Astrocyte (in vitro differentiated cells and primary cell): ENCODE data around the gene CHCHD3. TPM values are rescaled to one million over a fixed set of nuclear protein-coding genes. Genes with fewer than 3 reads are reported as not detected.

Experiments
- DNase-seq: peaks from one replicate; pipeline ENCODE4 v3.0.0-alpha.2; 2010; ENCODE audit warnings: low read depth
- FAIRE-seq: peaks from 2 replicates; lab custom pipeline; 2011; peaks lifted over from hg19 to GRCh38; lab: Jason Lieb, UNC
- H2AFZ ChIP-seq: 2 replicates; pipeline ENCODE4 v1.6.0; 2012; ENCODE audit warnings: low read depth, low read length, inconsistent platforms
- H3K27ac ChIP-seq: 2 replicates; pipeline ENCODE4 v1.5.1; 2011; ENCODE audit warnings: low read depth, low read length, inconsistent platforms
- H3K27me3 ChIP-seq: 2 replicates; pipeline ENCODE4 v1.6.0; 2011; ENCODE audit warnings: low read length, inconsistent platforms; ENCODE audit not compliant: insufficient read depth
- H3K36me3 ChIP-seq: 2 replicates; pipeline ENCODE4 v1.5.1; 2011; ENCODE audit warnings: low read length, inconsistent platforms; ENCODE audit not compliant: insufficient read depth
- H3K4me1 ChIP-seq: 2 replicates; pipeline ENCODE4 v1.5.1; 2011; ENCODE audit warnings: low read length, inconsistent platforms; ENCODE audit not compliant: insufficient read depth
- H3K4me2 ChIP-seq: 2 replicates; pipeline ENCODE4 v1.6.0; 2012; ENCODE audit warnings: low read length, inconsistent platforms
- H3K4me3 ChIP-seq: 2 replicates; pipeline ENCODE4 v1.5.1; 2011; ENCODE audit warnings: low read depth, mild to moderate bottlenecking, low read length, inconsistent platforms; ENCODE audit not compliant: insufficient read depth
- H3K79me2 ChIP-seq: 2 replicates; pipeline ENCODE4 v1.6.0; 2012; ENCODE audit warnings: mild to moderate bottlenecking, low read length, inconsistent platforms; ENCODE audit not compliant: insufficient read depth
- H3K9ac ChIP-seq: 2 replicates; pipeline ENCODE4 v1.6.0; 2012; ENCODE audit warnings: mild to moderate bottlenecking, low read length, inconsistent platforms
- H3K9me3 ChIP-seq: 2 replicates; pipeline ENCODE4 v1.5.1; 2012; ENCODE audit warnings: low read depth, mild to moderate bottlenecking, low read length, inconsistent platforms; ENCODE audit not compliant: insufficient read depth
- H4K20me1 ChIP-seq: 2 replicates; pipeline ENCODE4 v1.6.0; 2012; ENCODE audit warnings: low read length, inconsistent platforms; ENCODE audit not compliant: insufficient read depth
- H3K27ac Mint-ChIP-seq: one replicate; pipeline ENCODE4 v1.8.0; 2021; ENCODE audit warnings: mild to moderate bottlenecking, mixed read lengths; ENCODE audit not compliant: unreplicated experiment
- H3K27me3 Mint-ChIP-seq: one replicate; pipeline ENCODE4 v1.8.0; 2021; ENCODE audit warnings: low read depth, mixed read lengths; ENCODE audit not compliant: unreplicated experiment
- H3K36me3 Mint-ChIP-seq: one replicate; pipeline ENCODE4 v1.8.0; 2021; ENCODE audit warnings: low read depth, mixed read lengths; ENCODE audit not compliant: unreplicated experiment
- H3K4me1 Mint-ChIP-seq: one replicate; pipeline ENCODE4 v1.8.0; 2021; ENCODE audit warnings: low read depth, mixed read lengths; ENCODE audit not compliant: unreplicated experiment
- H3K4me3 Mint-ChIP-seq: one replicate; pipeline ENCODE4 v1.8.0; 2021; ENCODE audit warnings: mild to moderate bottlenecking, moderate library complexity, mixed read lengths; ENCODE audit not compliant: unreplicated experiment
- H3K9me3 Mint-ChIP-seq: one replicate; pipeline ENCODE4 v1.8.0; 2021; ENCODE audit warnings: mild to moderate bottlenecking, mixed read lengths; ENCODE audit not compliant: unreplicated experiment
- CTCF ChIP-seq: IDR thresholded peaks from 2 replicates; pipeline ENCODE4 v1.5.1; 2011; ENCODE audit warnings: low read depth, mild to moderate bottlenecking, inconsistent platforms, low read length, moderate library complexity; ENCODE audit not compliant: insufficient read depth
- EZH2 ChIP-seq: IDR thresholded peaks from 2 replicates; pipeline ENCODE4 v1.6.1; 2012; ENCODE audit warnings: mild to moderate bottlenecking, low read length, inconsistent platforms; ENCODE audit not compliant: insufficient read depth
- total RNA-seq: library from RNA; stranded (reverse); gene quantifications from 2 replicates; pipeline ENCODE4 v1.2.1, GENCODE V29; 2021

CHCHD3 gene
- total RNA-seq, 1 donor from 2014 or later, result 63.1 TPM

GRCh38 chr7:133108023-133108422 is 26.1 kb upstream of the CHCHD3 start:
- TF ChIP-seq CTCF (no peak), EZH2 (no peak)
- H4K20me1 ChIP-seq, result no peaks in the 10 kb centered on the region
- no peaks in the 10 kb centered on the region for H3K4me1 ChIP-seq
- DNase-seq, result no peak
- H3K36me3 ChIP-seq, result no peaks in the 10 kb centered on the region
- no peak overlapping the region for H2AFZ ChIP-seq
- H3K9me3 Mint-ChIP-seq, result peaks cover 8% of the 10 kb centered on the region
- no peaks in the 10 kb centered on the region for H3K4me1 Mint-ChIP-seq
- H3K9me3 ChIP-seq, result no peaks in the 10 kb centered on the region
- H3K79me2 ChIP-seq, result no peaks in the 10 kb centered on the region
- no peak overlapping the region for H3K27ac ChIP-seq
- H3K9ac ChIP-seq, result no peak overlapping the region
- H3K4me3 Mint-ChIP-seq, result no peak overlapping the region
- H3K27ac Mint-ChIP-seq, result no peak overlapping the region
- H3K27me3 ChIP-seq, result peaks cover 7% of the 10 kb centered on the region
- no peak overlapping the region for H3K4me2 ChIP-seq
- H3K27me3 Mint-ChIP-seq, result peaks cover 3% of the 10 kb centered on the region
- no peak for FAIRE-seq
- H3K36me3 Mint-ChIP-seq, result no peaks in the 10 kb centered on the region
- no peak overlapping the region for H3K4me3 ChIP-seq

DNA sequence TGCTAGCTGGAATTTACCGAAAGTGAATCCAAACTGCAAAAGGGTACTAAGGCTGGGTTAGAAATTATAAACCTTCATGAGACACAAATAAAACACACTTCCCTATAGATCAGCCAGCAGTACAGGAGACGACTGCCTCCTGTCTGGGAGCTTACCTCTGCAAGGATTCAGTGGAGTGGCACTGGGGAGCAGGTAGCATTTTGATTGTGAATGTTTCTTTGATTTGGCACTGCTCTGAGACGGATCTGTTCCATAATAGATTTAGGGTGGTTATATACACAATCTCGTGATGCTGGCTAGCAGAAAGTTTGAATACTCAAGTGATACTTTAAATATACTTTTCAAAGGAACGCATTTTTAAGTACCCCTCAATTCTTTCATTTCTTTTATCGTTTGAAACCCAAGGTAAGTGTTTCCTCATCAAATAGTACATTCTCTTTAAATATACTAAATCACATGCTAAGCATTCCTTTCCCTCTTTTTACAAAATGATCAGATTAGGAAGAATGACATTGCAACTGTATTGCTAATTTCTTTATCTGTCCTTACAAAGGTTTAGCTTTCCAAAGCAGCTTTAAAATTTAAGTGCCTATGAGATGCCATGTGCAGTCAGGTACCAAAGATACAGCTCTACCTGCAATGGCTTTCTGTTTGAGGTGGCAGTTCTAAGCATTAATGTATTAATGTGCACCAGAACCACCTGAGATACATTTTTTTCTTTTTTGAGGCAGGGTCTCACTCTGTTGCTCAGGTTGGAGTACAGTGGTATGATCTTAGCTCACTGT is 20.6 kb upstream of the CHCHD3 start:
- H3K27me3 ChIP-seq, result peaks cover 7% of the 10 kb centered on the region
- no peak overlapping the region for H3K4me3 Mint-ChIP-seq
- H3K9me3 Mint-ChIP-seq, result no peaks in the 10 kb centered on the region
- H3K4me3 ChIP-seq, result no peak overlapping the region
- FAIRE-seq, result no peak
- no peaks in the 10 kb centered on the region for H3K36me3 Mint-ChIP-seq
- H3K27ac Mint-ChIP-seq, result no peak overlapping the region
- H3K4me2 ChIP-seq, result no peak overlapping the region
- no peaks in the 10 kb centered on the region for H3K4me1 ChIP-seq
- no peak for TF ChIP-seq CTCF
- no peak for TF ChIP-seq EZH2
- peaks cover 18% of the 10 kb centered on the region for H3K27me3 Mint-ChIP-seq
- H2AFZ ChIP-seq, result no peak overlapping the region
- DNase-seq, result no peak
- H3K4me1 Mint-ChIP-seq, result no peaks in the 10 kb centered on the region
- H3K9ac ChIP-seq, result no peak overlapping the region
- H3K36me3 ChIP-seq, result no peaks in the 10 kb centered on the region
- no peaks in the 10 kb centered on the region for H3K79me2 ChIP-seq
- H4K20me1 ChIP-seq, result no peaks in the 10 kb centered on the region
- H3K9me3 ChIP-seq, result no peaks in the 10 kb centered on the region
- H3K27ac ChIP-seq, result no peak overlapping the region

DNA sequence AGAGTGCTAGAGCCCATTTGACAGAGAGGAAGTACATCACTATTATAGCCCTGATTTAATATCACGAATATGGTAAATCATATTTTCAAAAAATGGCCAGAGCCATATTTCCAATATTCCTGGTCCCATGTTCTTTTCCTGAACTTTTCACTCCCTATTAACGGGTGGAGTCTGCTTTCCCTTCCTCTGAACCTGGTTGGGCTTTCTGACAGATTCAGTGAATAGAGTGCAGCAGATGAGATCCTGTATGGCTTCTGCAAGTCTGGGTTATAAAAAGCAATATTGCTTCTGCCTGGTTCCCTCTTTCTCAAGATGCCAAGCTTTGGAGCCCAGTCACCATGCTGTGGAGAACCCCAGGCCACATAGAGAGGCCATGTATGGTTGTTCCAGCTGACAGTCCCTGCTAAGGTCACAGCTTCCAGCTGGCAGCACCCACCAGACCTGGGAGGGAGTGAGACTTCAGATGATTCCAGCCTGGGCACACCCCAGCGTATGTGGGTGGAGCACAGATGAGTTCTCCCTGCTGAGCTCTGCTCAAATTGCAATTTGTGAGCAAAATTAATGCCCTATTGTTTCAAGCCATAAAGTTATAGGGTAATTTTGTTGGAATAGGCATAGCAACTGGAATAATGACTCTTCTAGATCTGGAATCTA is 17.9 kb upstream of the CHCHD3 start:
- no peaks in the 10 kb centered on the region for H4K20me1 ChIP-seq
- peaks cover 7% of the 10 kb centered on the region for H3K27me3 ChIP-seq
- no peak overlapping the region for H3K27ac Mint-ChIP-seq
- H3K9ac ChIP-seq, result no peak overlapping the region
- no peak overlapping the region for H3K27ac ChIP-seq
- no peaks in the 10 kb centered on the region for H3K9me3 Mint-ChIP-seq
- H3K4me3 Mint-ChIP-seq, result no peak overlapping the region
- H3K36me3 Mint-ChIP-seq, result no peaks in the 10 kb centered on the region
- H3K27me3 Mint-ChIP-seq, result peaks cover 18% of the 10 kb centered on the region
- no peak overlapping the region for H3K4me2 ChIP-seq
- no peaks in the 10 kb centered on the region for H3K4me1 ChIP-seq
- H3K9me3 ChIP-seq, result no peaks in the 10 kb centered on the region
- TF ChIP-seq CTCF, result no peak
- TF ChIP-seq EZH2, result no peak
- H3K36me3 ChIP-seq, result no peaks in the 10 kb centered on the region
- DNase-seq, result no peak
- no peaks in the 10 kb centered on the region for H3K4me1 Mint-ChIP-seq
- no peaks in the 10 kb centered on the region for H3K79me2 ChIP-seq
- FAIRE-seq, result no peak
- H3K4me3 ChIP-seq, result no peak overlapping the region
- H2AFZ ChIP-seq, result no peak overlapping the region
